GM15510 (cell line): Measurements from ENCODE around the gene PCDHA1.

Source experiments
- POLR2A ChIP-seq: IDR thresholded peaks from 3 replicates; pipeline ENCODE4 v1.6.1; 2011; ENCODE audit warnings: borderline replicate concordance; ENCODE audit not compliant: insufficient read length; ENCODE audit errors: extremely low read depth

The PCDHA1 gene

DNA sequence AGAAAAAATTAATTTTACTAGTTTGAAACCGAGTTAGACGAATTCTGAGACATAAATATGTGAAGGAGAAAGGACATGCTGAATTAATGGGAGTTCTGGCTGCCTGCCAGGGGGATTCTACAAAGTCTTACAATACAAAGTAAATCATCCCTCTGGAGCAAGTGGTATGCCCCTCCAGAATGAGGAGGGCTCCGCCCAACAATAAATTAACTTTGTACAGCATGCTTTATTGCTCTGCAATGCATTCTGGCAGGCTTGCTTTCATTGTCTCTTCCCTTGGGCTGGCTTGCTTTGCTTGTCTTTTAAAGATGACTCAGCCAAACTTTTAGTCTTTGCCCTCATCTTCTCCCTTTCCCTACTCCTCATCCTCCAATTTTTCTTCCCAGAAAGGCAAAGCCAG is 253.6 kb downstream of the PCDHA1 start:
- TF ChIP-seq POLR2A = no peak

DNA sequence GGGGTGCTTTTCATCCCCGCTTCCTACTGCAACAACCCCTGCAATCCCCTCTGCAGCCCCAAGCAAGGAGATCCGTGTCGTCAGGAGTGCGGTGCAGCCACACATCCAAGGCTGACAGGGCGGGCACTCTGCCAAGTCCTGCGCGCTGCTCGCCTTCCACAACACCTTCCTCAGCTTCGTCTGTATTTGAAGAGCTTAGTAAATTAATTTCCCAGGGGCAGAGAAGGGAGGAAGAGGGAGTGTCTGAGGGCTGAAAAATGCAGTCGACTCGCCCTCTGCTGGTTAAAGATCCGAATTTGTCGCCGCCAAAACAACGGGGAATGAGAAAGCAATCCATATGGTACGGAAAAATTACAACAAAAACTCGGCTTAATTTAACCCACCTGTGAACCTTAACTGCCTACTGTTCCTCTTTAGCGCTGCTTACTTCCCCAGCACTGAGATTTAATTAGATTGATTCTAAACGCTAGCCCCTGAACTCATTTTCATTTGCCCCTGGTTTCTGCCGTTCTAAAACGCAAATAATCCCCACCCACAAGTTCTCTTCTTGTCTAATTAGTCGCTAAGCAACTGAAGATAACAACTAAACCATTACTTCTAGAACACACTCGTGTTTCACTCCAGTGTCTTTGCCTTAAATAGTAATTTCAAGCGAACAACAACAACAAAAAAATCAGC is 254.3 kb downstream of the PCDHA1 start:
- no peak for TF ChIP-seq POLR2A

DNA sequence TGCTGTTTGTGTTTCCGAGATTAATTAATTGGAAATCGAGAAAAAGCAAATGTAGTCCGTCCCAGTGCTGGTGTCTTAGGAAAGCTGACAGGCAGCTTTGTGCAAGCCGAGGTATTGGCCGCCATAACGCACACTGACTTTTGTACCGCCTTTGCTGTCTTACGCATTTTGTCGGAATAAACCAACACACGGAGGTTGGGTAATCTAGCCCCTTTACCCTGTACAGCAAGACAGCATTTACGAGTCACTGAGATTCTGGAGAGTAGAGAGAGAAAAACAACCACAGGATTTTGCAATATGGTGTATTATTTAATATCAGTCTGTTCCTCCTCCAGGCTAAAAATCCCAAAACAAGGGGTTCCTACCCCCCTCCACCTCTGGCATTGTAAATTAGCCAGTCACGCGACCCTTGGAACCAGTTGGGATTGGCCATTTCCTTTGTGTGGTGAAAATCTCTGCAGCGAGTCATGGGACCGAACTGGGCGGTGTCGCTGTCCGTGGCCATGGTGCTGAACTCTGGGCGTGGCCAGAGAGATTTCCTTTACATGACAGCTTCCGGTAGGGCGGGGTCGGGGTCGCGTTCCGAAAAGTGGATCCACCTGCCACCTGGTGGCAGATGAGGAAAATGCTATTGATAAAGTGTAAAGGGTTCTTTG is 255.0 kb downstream of the PCDHA1 start:
- TF ChIP-seq POLR2A = no peak

DNA sequence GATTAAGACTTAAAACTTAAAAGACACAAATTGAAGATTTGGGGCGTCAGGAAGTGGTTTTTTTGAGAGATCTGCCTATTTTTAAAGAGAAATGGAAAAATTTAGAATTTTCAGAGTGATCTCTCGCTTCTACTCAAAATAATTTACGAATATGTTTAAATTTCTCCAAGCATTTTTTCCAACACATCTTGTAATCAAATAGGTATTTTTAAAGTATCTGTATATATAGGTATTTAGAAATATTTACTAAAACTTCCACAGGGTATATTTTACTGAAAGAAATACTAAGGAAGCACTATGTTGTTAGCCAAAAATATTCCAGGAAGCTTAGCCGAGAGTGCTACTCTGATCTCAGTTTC is 255.5 kb downstream of the PCDHA1 start:
- no peak for TF ChIP-seq POLR2A

DNA sequence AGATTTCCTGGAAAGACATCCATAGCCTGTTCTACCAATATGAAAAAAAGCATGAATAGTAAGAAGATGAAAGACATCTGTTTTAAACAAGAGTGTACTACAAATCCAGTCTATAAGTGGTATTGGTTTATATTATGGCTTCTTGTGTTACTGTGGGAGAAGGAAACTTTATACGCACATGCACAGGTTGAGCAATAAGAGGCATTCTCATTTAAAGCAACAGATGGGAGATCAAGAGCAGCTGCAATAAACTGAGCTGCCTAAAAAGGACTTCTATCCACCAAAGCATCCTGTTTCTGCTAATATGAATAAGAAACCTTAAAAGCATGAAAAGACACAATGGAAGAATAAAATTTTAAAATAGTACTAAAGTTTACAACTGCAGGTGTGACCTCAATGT is 256.6 kb downstream of the PCDHA1 start:
- TF ChIP-seq POLR2A = no peak

DNA sequence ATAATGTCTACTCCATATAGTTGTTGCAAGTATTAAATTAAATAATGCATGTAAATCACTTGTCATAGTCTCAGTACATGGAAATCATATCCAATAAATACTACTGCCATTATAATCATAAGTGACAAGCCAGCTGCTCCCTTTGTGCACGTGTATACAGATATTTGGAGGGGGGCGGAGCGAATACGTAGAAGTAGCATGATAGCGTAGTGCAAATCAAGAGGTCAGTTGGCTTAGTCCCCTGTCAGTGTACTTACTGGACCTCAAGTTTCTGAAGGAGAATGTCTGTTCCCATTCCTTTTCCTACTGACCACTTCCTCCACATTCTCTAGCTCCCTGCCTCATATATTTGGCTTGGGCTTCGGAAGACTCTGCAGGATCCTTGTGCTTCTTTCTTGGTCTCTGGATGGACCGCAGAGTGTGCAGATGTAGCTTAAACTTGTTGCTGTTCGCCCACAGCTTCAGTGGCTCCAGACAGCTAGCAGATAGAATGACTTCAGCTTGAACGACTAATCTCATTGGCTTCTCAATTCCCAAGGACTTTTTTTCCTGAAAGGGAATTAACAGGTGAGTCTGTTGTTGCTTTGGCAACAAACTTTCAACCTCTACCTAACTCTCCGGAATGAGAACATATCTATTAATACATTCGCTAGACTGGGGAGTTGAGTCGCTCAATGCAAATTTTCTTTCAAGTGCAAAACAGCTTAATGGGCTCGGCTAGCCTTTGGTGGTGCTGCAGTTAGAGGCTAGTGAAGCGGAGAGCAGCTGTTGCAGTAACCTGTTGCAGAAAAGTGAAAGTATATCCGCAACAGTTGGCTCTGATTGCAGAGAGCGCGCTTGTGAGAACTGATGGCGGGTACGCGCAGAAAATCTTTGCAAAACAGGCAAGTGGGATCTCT is 264.9 kb downstream of the PCDHA1 start, which contains the start of gene PCDHB1:
Gene PCDHB1 (plus strand): TSS at position 753 of the 899 bp plus-strand sequence. CDS start 97 bp downstream, at position 850.
- TF ChIP-seq POLR2A = no peak

DNA sequence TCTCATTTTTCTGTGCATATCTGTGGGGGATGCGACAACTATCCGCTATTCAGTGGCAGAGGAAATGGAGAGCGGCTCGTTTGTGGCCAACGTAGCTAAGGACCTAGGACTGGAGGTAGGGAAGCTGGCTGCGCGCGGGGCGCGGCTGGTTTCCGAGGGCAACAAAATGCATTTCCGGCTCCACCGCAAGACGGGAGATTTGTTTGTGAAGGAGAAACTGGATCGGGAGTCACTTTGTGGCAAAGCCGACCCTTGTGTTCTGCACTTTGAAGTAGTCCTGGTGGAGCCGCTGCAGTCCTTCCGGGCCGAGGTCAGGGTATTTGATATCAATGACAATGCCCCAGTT is 265.6 kb downstream of the PCDHA1 start:
- TF ChIP-seq POLR2A = no peak
